Stimulated activated CD4-positive, alpha-beta T cell treated with anti-CD3 and anti-CD28 coated beads, Interleukin-4, amount 100 ng/mL, for 4 hours (primary cell): ENCODE data around the gene GNPTG.
A peak's percentile ranks its signal among the peaks of the same experiment; 100 is the strongest.
"Not testable (repeated sequence)": the region's sequence is repeated elsewhere in the genome, so short reads cannot be mapped to it uniquely, and the experiment has no call there.

Experiments
- DNase-seq, 2 experiments: peaks; one replicate each; pipeline ENCODE4 v3.0.0-alpha.2; 2020

The GNPTG gene

GRCh38 chr16:1320097-1320496 is 31.6 kb upstream of the GNPTG start:
- DNase-seq, result no peak

GRCh38 chr16:1320658-1321240 is 31.0 kb upstream of the GNPTG start:
- DNase-seq, result no peak

- no peak for DNase-seq
These were observed 29.3 kb upstream of the GNPTG start for GRCh38 chr16:1322407-1322806.

- no peak for DNase-seq
These were observed 28.2 kb upstream of the GNPTG start for GRCh38 chr16:1323296-1324239.

DNA sequence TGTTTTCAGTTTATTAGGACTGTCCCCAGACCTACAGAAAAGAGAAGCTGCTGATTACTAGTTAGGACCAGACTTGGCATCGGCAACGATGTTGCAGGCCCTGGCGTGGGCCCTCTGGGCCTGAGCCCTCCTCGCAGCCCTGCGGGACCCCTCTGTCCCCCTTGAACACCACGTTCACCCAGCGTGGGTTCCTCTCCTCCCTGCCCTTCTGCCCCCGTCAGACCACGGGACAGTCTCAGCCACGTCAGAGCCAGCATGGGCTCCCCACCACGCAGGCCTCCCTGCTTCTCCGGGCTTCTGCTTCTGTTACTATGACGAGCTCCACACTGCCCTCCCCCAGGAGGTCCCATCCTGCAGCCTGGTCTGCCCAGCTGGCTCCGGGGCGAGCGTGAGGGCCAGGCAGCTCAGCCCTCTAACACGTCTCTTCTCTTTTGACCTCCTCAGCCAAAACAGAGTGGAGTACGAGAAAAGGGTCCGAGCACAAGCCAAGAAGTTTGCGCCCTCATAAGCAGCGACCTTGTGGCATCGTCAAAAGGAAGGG is 27.4 kb upstream of the GNPTG start:
- no peak for DNase-seq

DNA sequence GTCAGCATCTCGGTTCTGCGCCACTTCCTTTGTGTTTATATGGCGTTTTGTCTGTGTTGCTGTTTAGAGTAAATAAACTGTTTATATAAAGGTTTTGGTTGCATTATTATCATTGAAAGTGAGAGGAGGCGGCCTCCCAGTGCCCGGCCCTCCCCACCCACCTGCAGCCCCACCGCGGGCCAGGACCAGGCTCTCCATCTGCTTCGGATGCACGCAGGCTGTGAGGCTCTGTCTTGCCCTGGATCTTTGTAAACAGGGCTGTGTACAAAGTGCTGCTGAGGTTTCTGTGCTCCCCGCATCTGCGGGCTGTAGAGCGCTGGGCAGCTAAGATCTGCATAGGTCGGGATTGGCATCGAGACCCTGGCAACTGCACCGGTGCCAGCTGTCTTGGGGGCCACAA is 26.5 kb upstream of the GNPTG start:
- no peak for DNase-seq

GRCh38 chr16:1325673-1326371 is 25.9 kb upstream of the GNPTG start:
- no peak for DNase-seq

DNA sequence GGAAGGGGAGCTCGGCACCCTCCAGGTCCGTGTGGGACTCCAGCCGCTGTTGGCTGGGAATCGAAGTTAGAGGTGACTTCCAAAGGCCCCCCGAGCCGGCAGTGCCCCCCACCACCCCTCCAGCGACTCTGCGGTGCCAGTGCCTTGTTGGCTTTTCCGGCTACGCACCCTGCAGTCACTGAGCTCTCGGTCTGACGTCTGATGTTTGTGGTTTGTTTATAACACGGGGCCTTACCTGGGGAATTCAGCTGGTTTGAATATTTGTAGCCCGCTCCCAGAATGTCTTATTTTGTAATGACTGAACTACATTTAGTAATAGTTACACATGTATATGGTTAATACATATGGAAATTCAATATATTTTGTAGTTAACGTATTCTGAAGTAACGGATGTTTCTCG is 25.3 kb upstream of the GNPTG start:
- DNase-seq, result no peak

DNA sequence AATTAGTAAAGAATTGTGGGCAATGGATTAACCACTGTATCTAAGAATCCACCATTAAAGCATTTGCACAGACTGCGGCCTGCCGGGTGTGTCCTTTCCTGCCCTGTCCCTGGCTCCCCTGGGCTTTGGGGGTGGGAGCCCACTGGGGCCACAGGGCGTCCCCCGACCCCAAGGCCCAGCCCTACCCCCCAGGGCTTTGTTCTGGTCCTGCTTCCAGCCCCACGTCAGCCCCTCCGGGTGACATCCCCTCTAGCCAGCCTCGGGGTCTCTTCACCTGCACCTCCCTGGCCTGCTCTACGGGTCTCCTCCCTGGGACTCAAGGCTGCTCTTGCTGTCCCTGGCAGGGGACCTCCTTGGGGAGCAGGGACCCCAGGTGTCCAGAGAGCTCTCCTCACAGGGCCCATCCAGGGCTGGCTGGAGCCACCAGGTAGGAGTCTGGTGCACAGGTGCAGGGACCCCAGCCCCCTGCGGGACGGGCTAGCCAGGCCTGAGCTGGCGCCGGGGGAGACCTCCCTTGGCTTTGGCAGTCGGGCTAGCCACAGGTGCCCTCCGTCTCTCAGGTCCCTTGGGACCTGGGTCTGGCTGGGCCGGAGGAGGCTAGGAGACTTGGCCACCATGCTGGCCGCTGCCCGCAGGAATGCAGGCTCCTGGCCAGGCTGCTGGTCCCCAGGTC is 24.6 kb upstream of the GNPTG start:
- DNase-seq, result no peak

DNA sequence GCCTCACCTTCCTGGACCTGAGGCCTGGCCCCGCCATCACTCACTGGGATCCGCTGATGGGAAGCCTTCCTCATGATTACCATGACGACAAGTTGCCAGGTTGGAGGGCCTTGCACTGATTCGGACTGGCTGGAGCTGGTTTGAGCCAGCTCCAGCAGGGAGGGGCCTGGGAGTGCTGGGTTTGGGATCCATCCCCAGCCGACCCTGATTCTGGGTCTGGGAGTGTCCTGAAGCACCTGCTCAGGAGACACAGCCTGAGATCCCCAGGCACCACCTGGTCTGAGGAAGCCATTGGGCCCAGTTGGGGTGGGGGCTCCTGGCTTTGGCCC is 24.1 kb upstream of the GNPTG start:
- DNase-seq, result no peak

DNA sequence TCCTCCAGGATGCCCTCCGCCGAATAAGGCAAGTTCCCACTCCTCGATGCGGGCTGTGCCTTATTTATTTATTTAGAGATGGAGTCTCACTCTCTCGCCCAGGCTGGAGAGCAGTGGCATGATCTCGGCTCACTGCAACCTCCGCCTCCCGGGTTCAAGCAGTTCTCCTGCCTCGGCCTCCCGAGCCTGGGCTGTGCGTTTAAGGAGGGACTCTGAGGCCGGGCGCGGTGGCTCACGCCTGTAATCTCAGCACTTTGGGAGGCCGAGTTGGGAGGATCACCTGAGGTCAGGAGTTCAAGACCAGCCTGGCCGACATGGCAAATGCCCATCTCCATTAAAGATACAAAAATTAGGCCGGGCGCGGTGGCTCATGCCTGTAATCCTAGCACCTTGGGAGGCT is 23.6 kb upstream of the GNPTG start:
- not testable (repeated sequence) for DNase-seq

DNA sequence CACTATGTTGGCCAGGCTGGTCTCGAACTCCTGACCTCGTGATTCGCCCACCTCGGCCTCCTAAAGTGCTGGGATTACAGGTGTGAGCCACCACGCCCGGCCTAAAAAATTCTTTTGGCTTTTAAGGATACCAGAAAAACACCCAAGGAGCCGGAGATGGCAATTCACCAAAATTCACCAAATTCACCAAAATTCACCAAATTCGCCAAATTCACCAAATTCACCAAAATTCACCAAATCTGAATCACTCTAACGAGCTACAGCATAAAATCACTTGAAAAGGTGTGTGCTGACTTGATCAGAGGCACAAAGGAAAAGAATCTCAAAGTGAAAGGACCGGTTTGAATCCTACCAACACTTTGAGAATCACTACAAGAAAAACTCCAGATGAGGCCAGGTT is 22.8 kb upstream of the GNPTG start:
- DNase-seq, result not testable (repeated sequence)

DNA sequence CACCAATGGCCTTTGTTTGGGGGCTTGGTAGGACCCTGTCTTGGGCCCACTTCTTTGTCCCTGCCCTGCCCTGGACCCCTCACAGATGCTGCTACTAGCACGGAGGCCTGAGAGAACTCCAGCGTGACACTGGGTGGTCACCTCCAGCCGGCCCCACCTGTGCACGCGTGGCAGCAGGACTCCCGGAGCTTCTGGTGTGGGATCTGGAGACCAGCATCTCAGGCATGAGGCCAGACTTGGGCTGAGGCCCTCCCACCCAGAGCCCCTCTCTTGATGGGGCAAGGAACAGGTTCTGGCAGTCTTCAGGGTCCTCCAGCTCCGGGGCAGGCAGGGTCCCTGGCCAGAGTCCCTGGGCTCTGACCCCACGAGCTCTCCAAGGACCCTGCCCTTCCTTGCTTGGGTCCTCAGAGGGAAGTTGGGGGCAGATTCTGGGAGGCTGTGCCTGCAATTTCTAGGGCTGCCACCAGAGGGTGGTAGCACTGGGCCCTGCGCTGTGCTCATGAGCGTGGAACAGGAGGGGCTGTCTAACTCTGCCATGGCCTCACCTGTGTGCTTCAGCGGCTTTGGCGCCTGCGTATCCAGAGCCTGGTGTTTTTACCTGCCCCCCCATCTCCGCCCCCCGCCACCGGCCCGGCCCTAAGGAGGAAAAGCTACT is 21.3 kb upstream of the GNPTG start:
- DNase-seq, result no peak

- no peak for DNase-seq
These were observed 20.6 kb upstream of the GNPTG start for GRCh38 chr16:1330931-1331711.

DNA sequence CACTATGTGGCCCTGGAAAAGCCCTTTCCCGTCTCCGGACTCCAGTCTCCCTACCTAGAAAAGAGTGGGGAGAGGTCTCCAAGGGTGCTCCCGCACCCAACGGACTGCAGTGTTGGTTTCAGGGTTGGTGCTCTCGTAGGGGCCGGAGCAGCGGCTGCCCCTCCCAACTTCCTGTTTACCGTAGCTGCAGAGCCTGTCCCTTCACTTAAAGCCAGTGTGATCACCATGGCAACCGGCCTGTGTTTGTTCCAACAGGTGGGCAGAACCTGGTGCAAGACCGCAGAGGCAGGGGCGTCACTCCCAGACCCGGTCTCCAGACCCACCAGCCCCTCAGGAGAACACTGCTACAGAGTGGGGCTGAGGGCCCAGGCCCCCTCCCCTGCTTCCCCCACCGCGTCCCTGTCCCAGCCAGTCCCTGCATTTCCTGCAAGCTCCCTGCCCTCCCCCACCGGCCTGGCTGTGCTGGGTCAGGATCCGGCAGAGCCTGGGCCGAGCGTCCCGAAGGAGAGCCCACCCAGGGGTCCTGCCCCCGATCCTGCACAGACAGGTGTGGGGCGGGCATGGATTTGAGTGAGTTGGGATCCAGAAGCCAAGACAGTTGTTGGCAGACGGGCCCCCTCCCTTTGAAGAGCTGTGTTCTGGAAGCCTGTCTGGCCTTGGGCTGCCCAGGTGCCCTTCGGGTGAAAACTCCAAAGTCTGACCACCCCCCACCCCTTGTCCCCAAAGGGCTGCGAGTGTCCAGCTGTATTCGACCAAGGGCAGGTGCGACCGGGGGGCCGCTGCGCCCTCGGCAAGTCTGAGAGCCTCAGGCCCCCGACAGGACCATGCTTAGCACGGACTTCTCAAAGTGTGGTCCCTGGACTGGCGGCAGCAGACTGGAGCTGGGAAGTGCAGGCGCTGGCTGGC is 19.8 kb upstream of the GNPTG start:
- DNase-seq, result peak in 1 of 2 experiments; percentile 26

DNA sequence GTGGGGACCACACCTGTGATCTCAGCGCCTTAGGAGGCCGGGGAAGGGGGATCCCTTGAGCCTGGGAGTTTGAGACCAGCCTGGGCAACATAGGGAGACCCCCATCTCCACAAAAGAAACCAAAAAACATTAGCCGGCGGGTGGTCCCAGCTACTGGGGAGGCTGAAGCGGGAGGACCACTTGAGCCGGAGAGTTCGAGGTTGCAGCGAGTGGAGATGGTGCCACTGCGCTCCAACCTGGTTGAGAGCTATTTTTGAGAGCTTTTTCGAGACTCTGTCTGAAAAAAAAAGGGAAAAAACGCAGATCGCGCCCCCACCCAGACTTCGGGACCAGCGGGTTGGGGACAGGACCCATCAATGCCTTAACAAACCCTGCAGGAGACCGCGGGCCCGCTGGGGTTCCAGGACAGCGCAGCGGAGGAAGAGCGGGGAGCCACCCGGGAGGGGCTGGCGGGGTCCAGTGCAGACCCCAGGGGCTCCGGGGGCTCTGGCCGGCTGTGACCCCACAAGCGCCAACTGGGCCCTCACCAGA is 19.0 kb upstream of the GNPTG start:
- DNase-seq, result no peak

DNA sequence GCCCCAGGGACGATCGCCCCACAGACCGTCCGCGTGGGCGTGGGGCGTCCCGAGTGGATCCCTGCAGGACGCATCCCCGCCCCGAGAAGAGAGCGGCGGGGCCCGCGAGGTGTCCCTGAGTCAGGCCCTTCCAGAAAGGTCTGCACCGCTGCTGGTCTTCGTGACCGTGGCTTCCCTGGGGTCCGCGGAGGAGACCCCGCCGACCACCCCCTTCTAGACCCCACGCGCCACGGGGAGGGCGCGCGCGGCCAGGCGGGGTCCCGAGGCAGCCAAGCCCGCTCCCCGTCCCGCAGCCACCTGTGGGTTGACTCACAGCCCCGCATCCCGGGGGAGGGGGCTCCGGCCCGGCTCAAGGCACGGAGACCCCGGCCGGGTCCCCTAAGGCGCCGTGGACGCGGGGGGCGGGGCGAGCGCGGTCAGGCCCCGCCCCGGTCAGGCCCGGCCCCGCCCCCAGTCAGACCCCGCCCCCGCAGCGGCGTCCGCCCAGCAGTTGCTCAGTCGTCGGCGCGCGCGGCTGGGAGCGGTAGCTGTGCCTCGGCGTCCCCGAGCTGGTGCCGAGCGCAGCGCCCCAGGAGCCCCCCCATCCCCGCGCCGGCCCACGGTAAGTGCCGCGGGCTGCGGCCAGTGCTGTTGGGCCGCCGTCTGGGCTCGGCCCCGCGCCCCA is 18.4 kb upstream of the GNPTG start, which contains the start of gene BAIAP3:
Gene BAIAP3 (plus strand): TSS at position 497 of the 664 bp plus-strand sequence. CDS start 4,905 bp downstream, outside the sequence.
- peak in 1 of 2 experiments; percentile 55 for DNase-seq

DNA sequence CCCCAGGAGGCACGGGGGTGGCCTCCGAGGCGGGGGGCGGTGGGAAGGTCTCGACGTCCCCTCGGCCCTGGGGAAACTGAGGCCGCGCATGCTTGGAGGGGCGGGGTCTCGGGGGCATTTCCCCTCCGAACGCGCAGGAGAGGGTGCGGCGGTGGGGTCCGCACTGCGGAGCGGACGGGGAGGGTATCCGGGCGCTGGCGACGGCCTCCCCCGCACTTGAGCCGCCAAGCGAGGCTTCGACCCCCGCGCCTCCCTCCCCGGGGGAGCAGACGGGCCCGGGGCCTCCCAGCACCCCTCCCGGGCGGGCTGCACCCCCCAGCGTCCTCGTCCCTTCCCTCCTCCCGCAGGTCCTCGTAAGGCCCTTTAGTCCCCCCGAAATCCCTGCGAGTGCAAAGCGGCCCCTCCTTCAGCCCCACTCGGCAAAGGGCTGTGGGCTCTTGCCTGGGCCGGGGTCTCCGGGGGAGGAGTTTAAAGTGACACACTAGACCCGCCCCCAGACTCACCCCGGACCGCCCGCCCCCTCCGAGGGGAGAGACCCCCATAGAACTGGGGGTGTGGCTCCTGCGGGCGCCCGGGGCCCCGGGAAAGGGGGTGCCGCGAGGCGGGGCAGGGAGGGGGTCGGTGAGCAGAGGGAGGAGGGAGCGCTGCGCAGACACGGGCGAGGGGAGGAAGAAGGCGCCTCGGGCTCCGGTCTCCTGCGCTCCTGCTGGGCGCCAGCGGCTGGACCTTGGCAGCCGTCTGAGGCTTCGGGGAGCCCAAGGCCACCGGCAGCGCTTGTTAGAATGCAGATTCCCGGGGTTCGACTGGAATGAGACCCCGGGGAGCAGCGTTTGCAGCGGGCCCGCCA is 17.7 kb upstream of the GNPTG start:
- no peak for DNase-seq

GRCh38 chr16:1334739-1335138 is 17.0 kb upstream of the GNPTG start:
- no peak for DNase-seq
